Stimulated activated CD8-positive, alpha-beta memory T cell treated with anti-CD3 and anti-CD28 coated beads, Interleukin-4, amount 100 ng/mL, for 4 hours (primary cell): ENCODE data around the gene ANKRA2.

Experiments used
- DNase-seq, 2 donors: peaks; one replicate each; pipeline ENCODE4 v3.0.0-alpha.2; 2020; ENCODE audit warnings: low read depth in 2 of 2, low spot score in 1 of 2

Gene ANKRA2

GRCh38 chr5:73506459-73506955, 58.9 kb downstream of the ANKRA2 start:
- DNase-seq = no peak
